PFSK-1 (cell line): ENCODE measurements around the gene CPSF3.

ENCODE experiments used
- POLR2AphosphoS5 ChIP-seq: IDR thresholded peaks from 2 replicates; pipeline ENCODE4 v1.6.1; 2012; ENCODE audit warnings: low read depth, mild to moderate bottlenecking, control low read depth, low read length, moderate library complexity
- SIN3A ChIP-seq: IDR thresholded peaks from 2 replicates; pipeline ENCODE4 v1.6.1; 2012; ENCODE audit warnings: mild to moderate bottlenecking, low read length, moderate library complexity, borderline replicate concordance; ENCODE audit not compliant: insufficient read depth

DNA sequence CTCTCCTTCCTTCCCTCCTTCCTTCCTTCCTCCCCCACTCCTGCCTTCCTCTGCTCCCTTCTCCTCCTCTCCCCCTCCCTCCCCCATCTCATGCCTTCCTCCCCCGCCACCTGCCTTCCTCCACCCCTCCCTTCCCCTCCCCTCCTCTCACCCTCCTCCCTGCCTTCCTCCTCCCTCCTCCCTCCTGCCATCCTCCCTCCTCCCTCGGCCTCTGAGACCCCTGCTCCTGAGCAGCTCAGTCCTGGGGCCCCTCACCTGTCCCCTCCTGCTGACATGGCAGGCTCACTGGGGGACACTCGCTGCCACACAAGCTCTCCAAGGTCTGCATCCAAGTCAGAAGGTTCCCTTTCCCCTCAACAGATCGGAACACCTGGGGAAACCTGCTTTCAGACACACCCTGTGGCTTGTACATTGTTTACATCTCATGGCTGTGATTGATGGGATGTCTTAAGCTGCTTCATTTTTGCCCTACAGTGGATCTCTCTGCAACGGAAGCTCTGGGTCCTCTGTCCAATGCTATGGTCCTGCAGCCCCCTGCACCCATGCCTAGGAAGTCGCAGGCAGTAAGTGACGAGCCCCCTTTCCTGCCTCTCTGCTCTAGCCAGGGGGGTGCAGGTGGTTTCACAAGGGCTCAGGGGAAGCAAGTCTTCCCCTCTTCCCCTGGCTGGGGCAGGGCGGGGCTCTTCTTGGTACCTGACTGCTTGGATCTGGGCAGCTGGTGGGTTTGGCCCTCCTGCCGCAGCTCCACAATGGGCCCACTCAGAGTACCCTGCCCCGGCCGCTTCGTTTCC lies 23.0 kb upstream of the CPSF3 start:
- no peak for TF ChIP-seq SIN3A
- TF ChIP-seq POLR2AphosphoS5 = no peak
